Kidney epithelial cell (primary cell): ENCODE measurements around the gene CIB2. TPM values are rescaled to one million over a fixed set of nuclear protein-coding genes. Genes with fewer than 3 reads are reported as not detected.

ENCODE experiments used
- DNase-seq: peaks from one replicate; pipeline ENCODE4 v3.0.0-alpha.2; 2010; ENCODE audit warnings: low read depth
- H3K27me3 ChIP-seq: 2 replicates; pipeline ENCODE4 v1.6.0; 2011; ENCODE audit warnings: low read length; ENCODE audit not compliant: control insufficient read depth, insufficient read depth
- H3K36me3 ChIP-seq: 2 replicates; pipeline ENCODE4 v1.5.1; 2011; ENCODE audit warnings: low read length; ENCODE audit not compliant: control insufficient read depth, insufficient read depth
- H3K4me3 ChIP-seq: 2 replicates; pipeline ENCODE4 v1.5.1; 2011; ENCODE audit warnings: low read depth, mild to moderate bottlenecking, control low read depth, low read length
- CTCF ChIP-seq: IDR thresholded peaks from 2 replicates; pipeline ENCODE4 v1.5.1; 2011; ENCODE audit warnings: mild to moderate bottlenecking, moderate library complexity, low read length, control low read depth, inconsistent platforms; ENCODE audit not compliant: insufficient read depth, poor library complexity, severe bottlenecking
- total RNA-seq: library from RNA; depleted of rRNA; stranded (reverse); fragments of >200 nt; gene quantifications from 2 replicates; pipeline ENCODE4 v1.2.3, GENCODE V29; 2015

CIB2 gene
- total RNA-seq, 1 donor from 2014 or later: 16.3 TPM

DNA sequence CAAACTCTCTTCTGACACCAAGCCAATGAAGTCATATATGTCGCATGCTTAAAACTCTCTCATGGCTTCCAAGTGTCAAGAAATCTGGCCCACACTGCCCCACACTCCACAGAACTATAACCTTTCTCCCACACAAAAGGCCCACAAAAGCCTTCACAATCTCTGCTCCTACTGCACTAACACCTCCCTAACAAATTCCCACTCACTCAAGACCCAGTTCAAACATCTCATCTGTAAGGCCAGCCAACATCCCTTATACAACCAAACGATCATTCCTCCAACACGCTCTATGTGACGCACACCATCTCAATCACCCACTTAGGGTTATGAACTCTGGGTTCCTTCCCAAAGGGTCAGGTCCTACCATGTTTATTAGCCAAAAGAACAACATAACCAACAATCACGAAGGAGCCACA lies 67.3 kb downstream of the CIB2 start:
- no peak for DNase-seq
- Histone ChIP-seq H3K27me3 (no peaks in the 10 kb centered on the region), H3K36me3 (no peaks in the 10 kb centered on the region), H3K4me3 (no peak overlapping the region)
- TF ChIP-seq CTCF: no peak

DNA sequence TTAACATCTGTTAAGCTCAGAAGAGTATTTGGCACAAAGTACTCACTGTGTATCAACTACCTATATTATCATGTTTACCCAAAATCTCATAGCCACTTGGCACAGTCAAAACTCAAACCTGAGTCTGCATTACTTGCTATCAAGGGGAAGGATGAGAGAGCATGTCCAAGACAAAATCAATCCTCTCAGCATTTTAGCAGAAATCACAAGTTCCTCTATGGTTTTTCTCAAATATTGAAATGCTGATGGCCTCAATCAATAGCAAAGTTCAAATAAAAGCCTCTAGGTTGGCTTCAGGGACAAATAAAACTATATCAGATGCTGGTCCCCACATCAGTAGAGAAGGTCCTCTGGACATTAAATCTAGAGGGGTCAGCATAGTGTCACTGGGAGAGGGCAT lies 68.0 kb downstream of the CIB2 start:
- Histone ChIP-seq H3K4me3 (no peak overlapping the region), H3K27me3 (no peaks in the 10 kb centered on the region), H3K36me3 (no peaks in the 10 kb centered on the region)
- DNase-seq: no peak
- no peak for TF ChIP-seq CTCF

- TF ChIP-seq CTCF: no peak
- no peak overlapping the region for H3K4me3 ChIP-seq
- H3K27me3 ChIP-seq: no peaks in the 10 kb centered on the region
- H3K36me3 ChIP-seq: no peaks in the 10 kb centered on the region
- DNase-seq: no peak
These were observed 69.2 kb downstream of the CIB2 start for GRCh38 chr15:78061963-78062427.

DNA sequence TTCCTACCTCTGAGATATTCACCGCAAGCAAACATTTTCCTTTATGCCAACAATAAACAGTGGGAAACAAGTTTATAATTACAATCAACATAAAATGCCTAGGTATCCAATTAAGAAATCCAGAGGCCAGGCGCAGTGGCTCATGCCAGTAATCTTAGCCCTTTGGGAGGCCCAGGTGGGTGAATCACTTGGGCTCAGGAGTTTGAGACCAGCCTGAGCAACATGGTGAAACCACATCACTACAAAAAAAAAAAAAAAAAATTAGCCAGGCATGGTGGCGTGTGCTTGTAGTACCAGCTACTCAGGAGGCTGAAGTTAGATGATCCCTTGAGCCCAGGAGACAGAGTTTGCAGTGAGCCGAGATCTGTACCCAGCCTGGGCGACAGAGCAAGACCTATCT lies 71.0 kb downstream of the CIB2 start:
- Histone ChIP-seq H3K36me3 (no peaks in the 10 kb centered on the region), H3K27me3 (no peaks in the 10 kb centered on the region), H3K4me3 (no peak overlapping the region)
- no peak for DNase-seq
- no peak for TF ChIP-seq CTCF

- TF ChIP-seq CTCF: no peak
- Histone ChIP-seq H3K36me3 (no peaks in the 10 kb centered on the region), H3K4me3 (no peak overlapping the region), H3K27me3 (no peaks in the 10 kb centered on the region)
- DNase-seq: no peak
These were observed 72.0 kb downstream of the CIB2 start for GRCh38 chr15:78059110-78059839.
